Retinal pigment epithelial cell (primary cell): ENCODE results near the gene ZNF784.

ENCODE experiments used
- DNase-seq: peaks from one replicate; pipeline ENCODE4 v3.0.0-alpha.2; 2010; ENCODE audit warnings: low read depth
- H3K4me3 ChIP-seq: 2 replicates; pipeline ENCODE4 v1.5.1; 2011; ENCODE audit warnings: mild to moderate bottlenecking, low read length, control low read depth, moderate library complexity
- TF ChIP-seq, protein P1 (sequence below): conservative IDR thresholded peaks from 2 replicates; pipeline ENCODE4 v1.5.1; 2011; ENCODE audit warnings: low read depth, low read length, control low read depth, inconsistent platforms

ZNF784 gene

DNA sequence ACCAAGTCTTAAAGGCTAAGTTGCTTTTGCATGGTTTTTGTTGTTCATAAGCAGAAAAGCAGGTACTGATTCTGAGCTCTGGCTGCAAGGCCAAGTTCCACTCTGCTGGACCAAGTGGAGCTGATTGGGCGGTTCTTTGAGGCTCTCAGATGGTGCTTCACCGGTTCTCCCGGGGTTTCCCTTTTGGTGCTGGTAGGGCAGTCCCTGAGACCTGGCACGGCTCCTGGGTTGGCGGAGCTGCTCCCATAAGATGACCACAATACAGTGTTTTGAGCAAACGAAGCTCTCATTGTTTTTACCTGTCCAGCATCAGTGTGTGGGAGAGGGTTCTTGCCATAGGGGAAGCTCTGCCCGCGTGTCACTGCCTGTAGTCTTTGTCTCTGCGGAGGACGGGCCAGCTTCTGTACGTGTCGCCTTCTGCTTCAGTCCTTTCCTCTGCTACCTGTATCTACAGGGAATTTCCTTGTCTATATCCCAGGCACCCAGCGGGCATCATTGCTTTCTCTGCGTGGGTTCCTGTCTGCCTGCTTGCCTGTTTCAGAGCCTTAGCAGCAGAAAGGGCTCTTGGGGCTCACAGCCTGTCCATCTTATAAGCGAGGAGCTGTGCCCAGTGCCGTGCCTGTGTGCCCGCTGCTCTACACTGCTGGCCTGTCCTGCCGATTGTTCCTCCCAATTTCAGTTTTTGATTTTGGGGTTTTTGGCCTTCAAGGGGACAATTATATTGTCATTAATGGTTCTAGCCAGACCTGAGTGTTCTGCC, 32.8 kb upstream of the ZNF784 start:
- TF ChIP-seq, protein P1, sequence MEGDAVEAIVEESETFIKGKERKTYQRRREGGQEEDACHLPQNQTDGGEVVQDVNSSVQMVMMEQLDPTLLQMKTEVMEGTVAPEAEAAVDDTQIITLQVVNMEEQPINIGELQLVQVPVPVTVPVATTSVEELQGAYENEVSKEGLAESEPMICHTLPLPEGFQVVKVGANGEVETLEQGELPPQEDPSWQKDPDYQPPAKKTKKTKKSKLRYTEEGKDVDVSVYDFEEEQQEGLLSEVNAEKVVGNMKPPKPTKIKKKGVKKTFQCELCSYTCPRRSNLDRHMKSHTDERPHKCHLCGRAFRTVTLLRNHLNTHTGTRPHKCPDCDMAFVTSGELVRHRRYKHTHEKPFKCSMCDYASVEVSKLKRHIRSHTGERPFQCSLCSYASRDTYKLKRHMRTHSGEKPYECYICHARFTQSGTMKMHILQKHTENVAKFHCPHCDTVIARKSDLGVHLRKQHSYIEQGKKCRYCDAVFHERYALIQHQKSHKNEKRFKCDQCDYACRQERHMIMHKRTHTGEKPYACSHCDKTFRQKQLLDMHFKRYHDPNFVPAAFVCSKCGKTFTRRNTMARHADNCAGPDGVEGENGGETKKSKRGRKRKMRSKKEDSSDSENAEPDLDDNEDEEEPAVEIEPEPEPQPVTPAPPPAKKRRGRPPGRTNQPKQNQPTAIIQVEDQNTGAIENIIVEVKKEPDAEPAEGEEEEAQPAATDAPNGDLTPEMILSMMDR = no peak
- no peak for DNase-seq
- H3K4me3 ChIP-seq = peak overlapping the region; percentile 68

DNA sequence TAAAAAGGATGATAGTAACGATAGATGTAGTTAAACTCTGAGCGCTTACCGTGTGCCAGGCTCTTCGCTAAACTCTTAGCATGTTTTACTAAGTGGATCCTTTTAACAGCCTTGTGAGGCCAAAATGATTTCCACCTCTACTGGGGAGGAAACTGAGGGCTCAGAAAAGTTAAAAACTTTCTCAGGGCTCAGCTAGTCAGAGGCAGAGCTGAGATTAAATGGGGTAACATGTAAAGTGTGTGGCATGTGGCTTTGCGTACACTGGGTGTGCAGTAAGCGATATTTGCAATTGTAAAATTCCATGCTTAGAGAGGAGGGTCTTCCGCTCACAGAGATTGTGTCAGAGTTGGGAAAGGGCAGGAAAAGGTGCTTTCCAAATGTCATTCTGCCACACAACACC, 32.2 kb upstream of the ZNF784 start:
- TF ChIP-seq, protein P1 = no peak
- H3K4me3 ChIP-seq = peak overlapping the region; percentile 68
- no peak for DNase-seq

DNA sequence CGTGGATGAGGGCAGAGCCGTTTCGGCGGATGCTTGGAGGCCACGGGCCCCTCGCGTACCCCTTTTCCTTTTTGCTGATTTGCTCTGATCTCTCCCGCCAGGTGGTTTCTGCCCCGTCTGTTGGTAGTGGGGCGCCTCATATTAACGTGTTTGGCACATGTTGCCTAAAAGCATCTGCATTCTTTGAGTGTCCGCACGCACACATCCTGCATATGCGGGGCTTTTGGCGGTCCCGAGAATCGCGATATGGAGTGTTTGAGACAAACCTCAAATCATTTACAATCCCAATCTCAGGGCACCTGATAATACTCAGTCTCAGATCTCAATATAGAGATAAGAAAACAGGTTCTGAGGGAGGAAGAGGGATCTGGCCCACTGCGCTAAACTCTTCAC, 31.3 kb upstream of the ZNF784 start:
- TF ChIP-seq, protein P1 = no peak
- no peak for DNase-seq
- peak overlapping the region; percentile 68 for H3K4me3 ChIP-seq

DNA sequence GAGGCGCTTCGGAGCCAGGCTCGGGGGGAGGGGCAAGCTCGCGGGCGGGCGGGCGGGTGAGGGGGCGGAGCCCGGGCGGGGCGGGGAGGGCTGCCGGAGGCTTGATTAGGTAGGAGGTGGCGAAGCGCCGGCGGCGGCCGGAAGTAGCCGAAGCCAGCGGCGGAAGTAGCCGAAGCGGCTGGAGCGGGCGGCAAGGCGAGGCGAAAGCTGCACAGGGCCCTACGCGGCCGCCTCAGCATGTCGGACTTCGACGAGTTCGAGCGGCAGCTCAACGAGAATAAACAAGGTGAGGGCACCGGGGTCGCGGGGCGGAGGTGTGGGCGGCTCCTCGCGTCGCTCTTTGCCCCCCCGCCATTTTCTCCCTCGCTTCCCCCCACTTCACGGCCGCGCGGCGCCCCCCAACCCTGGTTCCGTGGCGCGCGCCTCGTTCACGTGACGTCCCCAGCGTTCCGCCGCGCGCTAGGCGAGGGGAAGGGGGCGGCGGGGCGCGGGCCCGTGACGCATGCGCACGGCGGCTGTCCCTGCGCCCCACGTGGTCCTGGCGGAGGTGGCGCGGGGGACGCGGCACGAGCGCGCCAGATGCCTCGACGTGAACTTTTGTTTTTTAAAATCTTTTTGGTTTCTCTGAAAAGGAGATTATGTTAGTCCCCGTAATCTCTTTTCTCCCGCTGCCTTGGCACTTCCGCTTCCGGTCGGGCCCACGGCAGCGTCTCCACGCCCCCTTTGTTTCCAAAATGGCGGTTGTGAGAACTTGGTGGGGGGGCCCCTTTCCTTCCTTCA, 30.7 kb upstream of the ZNF784 start, which contains the start of gene U2AF2:
U2AF2 (plus strand) TSS at position 168 of the 780 bp plus-strand sequence; CDS start at position 238, 70 bp downstream.
- peak; percentile 54 for DNase-seq

DNA sequence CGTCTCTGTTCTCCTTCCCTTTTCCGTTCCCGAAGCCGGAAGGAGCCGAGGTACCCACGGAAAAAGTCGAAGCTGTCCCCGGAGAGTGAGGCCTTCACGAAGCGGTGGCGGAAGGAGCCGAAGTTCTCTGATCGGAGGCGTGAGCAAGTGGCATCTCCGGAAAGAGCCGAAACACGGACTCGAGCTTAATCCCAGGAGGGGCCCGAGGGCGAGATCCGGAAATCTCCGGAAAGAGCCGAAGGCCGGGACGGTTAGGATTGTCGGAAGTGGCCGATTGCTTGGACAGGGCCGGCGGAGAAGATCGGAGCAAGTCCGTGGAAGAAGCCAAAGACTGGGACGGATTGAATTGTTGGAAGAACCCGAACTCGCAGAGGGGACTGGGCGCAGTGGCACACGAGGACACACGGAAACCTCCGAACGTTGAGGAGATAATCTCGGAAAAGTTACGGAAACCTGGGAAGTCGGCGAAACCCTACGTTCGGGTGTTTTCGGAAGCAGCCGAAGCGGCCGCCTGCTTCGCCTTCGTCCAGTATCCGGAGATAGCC, 30.0 kb upstream of the ZNF784 start:
- H3K4me3 ChIP-seq = peak overlapping the region; percentile 89
- peak; percentile 97 for DNase-seq
- TF ChIP-seq, protein P1 = no peak

More for the DNA sequence above, 30.7 kb upstream of the ZNF784 start, which contains the start of gene U2AF2:
- H3K4me3 ChIP-seq = peak within 1 kb of the TSS; percentile 89
- TF ChIP-seq, protein P1 = no peak

DNA sequence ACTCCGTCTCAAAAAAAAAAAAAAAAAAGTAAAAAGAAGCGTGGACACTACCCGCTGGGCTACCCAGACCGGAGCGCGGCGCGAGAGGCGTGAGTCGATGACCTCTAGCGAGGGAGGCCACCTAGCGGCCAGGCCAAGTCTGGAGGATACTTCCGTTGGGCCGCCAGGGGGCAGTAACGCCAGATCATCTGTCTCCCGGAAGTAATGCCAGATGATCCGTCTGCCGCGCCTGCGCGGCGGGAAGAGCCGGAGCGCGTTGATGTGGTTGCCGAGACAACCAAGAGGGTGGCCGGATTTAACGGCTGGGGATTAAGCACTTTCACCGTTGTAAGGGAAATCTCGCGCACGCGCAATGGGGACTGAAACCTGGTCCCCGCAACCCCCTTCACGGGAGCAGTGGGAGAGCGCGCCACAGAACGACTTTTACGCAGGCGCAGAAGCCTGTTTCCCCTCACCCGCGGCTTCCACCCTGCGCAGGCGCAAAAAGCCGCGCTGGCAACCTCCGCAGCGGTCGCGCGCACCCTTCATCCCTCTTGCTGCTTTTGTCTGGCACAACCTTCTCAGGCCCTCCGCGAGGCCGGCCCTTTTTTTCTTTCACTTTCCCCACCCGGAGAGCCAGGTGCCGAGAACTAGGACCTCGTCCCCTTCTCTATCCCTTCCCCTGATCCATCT, 29.4 kb upstream of the ZNF784 start:
- peak; percentile 96 for DNase-seq
- TF ChIP-seq, protein P1 = peak; percentile 100
- peak overlapping the region; percentile 89 for H3K4me3 ChIP-seq
